Pancreas (tissue), 10 donors: ENCODE results near the gene SFT2D2. TPM values are rescaled to one million over a fixed set of nuclear protein-coding genes. Genes with fewer than 3 reads are reported as not detected.

ENCODE experiments used
- ATAC-seq, 4 donors: fragments of 200-7000 bp; cut with Tn5 transposase; one replicate each; pipeline versions ENCODE4 v1.8.0 to v1.9.1; 2020; ENCODE audit warnings: mild to moderate bottlenecking in 4 of 4, moderate library complexity in 4 of 4
- DNase-seq, 6 donors: peaks; one replicate each; pipeline ENCODE4 v3.0.0-alpha.2; 2020
- FAIRE-seq: peaks from 2 replicates; lab custom pipeline; 2012; peaks lifted over from hg19 to GRCh38; lab: Jason Lieb, UNC
- H3K27ac ChIP-seq, 4 donors: fragments of 200-600 bp; sonication (generic); 1 replicate in 3 of 4; 2 replicates in 1 of 4; pipeline versions ENCODE4 v1.5.0 to v1.8.0; 2020
- H3K27me3 ChIP-seq, 4 donors: fragments of 200-600 bp; one replicate each; pipeline ENCODE4 v1.8.0; 2021
- H3K36me3 ChIP-seq, 3 donors: fragments of 200-600 bp; sonication (generic) in 1 of 3; one replicate each; pipeline versions ENCODE4 v1.5.0 to v1.8.0; 2020 to 2021
- H3K4me1 ChIP-seq, 3 donors: fragments of 200-600 bp; one replicate each; pipeline ENCODE4 v1.8.0; 2021
- H3K4me3 ChIP-seq, 4 donors: fragments of 200-600 bp; sonication (generic) in 2 of 4; one replicate each; pipeline versions ENCODE4 v1.5.0 to v1.8.0; 2020 to 2021
- H3K9me3 ChIP-seq, 4 donors: fragments of 200-600 bp; one replicate each; pipeline ENCODE4 v1.8.0; 2021
- WGBS, 2 donors: extraction: QIAGEN DNeasy Blood & Tissue Kit; methylation state at CpG; one replicate each; pipeline ENCODE4 v1.1.7; 2013; 5-methylcytosine and 5-hydroxymethylcytosine counted together
- intact Hi-C, 3 donors: fragments of 100-400 bp; cut with DNase I; formaldehyde crosslinking; loops; one replicate each; pipeline versions ENCODE4 v1.11.1 to v1.14.2; 2022
- polyA plus RNA-seq, 2 donors: library from polyadenylated mRNA; stranded (reverse); fragments of 200-250 nt; gene quantifications; one replicate each; pipeline ENCODE4 v1.2.3, GENCODE V29; 2013
- total RNA-seq, 6 donors: library from RNA; stranded (reverse); fragmentation: NEBNext Ultra II Directional in 4 of 6; extraction: Animal tissue kit (Norgen Biotek cat#: 25700) in 4 of 6; gene quantifications; one replicate each; pipeline versions ENCODE4 v1.2.1 to v1.2.4, GENCODE V29; 2021 to 2023
- TF ChIP-seq, protein P1 (sequence below), 4 donors: fragments of 200-600 bp; sonication (generic) in 3 of 4; IDR thresholded peaks; one replicate each; pipeline versions ENCODE4 v1.5.0 to v1.8.0; 2021; ENCODE audit warnings: antibody characterized with exemption in 4 of 4
- donor health status: healthy with polysubstance abuse.
- donor health status: DM: no; HTN: no; CAD: no; lungs with moderate emphysema.
- donor health status: DM: no; HTN: no; CAD: no.
- donor health status: control.
- donor health status: control.
- donor health status: Bipolar disorder and iron deficiency.
- donor health status: DM: yes; HTN: yes; CAD: no.
- donor health status: DM: no; HTN: no; CAD: no.
- donor health status: DM: no; HTN: no; CAD: no.
- donor health status: DM: yes; HTN: yes; CAD: no.

The SFT2D2 gene
- total and polyA plus RNA-seq, 8 donors, result 2.4 to 37.3 (median 17.9) TPM

DNA sequence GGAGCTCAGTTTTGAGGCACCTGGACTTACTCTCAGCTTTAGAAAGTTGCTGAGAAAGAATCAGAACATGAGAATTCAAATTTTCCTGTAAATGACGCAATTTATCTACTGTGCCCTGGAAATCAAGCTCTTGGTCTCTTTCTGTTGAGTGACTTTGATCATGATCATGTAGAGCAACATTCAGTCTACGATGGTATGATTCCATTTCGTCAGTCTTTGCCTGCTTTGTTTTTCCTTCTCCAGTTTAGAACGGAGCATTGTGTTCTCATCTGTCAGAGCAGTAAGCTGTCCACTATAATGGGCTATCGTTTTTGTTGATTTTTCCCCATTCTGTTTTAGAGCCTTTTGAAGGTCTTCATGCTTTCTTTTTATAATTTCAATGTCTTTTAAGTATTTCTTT, 20.7 kb downstream of the SFT2D2 start:
- WGBS, 2 donors, result 87 to 88% methylated on average over 5 of the region's 5 CpGs
- intact Hi-C loops, result no loop called here
- no peak for DNase-seq
- Histone ChIP-seq H3K4me1 (peaks cover 0 to 9% (median 3%) of the 10 kb centered on the region in 3 donors), H3K27me3 (no peaks in the 10 kb centered on the region), H3K27ac (no peak overlapping the region), H3K9me3 (no peaks in the 10 kb centered on the region), H3K4me3 (no peak overlapping the region), H3K36me3 (peaks cover 0 to 3% (median 3%) of the 10 kb centered on the region in 3 donors)
- ATAC-seq, result peak in 1 of 4 donors; percentile 26
- FAIRE-seq, result no peak
- TF ChIP-seq, protein P1, sequence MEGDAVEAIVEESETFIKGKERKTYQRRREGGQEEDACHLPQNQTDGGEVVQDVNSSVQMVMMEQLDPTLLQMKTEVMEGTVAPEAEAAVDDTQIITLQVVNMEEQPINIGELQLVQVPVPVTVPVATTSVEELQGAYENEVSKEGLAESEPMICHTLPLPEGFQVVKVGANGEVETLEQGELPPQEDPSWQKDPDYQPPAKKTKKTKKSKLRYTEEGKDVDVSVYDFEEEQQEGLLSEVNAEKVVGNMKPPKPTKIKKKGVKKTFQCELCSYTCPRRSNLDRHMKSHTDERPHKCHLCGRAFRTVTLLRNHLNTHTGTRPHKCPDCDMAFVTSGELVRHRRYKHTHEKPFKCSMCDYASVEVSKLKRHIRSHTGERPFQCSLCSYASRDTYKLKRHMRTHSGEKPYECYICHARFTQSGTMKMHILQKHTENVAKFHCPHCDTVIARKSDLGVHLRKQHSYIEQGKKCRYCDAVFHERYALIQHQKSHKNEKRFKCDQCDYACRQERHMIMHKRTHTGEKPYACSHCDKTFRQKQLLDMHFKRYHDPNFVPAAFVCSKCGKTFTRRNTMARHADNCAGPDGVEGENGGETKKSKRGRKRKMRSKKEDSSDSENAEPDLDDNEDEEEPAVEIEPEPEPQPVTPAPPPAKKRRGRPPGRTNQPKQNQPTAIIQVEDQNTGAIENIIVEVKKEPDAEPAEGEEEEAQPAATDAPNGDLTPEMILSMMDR (IDR thresholded peaks at IDR 0.05), result no peak

DNA sequence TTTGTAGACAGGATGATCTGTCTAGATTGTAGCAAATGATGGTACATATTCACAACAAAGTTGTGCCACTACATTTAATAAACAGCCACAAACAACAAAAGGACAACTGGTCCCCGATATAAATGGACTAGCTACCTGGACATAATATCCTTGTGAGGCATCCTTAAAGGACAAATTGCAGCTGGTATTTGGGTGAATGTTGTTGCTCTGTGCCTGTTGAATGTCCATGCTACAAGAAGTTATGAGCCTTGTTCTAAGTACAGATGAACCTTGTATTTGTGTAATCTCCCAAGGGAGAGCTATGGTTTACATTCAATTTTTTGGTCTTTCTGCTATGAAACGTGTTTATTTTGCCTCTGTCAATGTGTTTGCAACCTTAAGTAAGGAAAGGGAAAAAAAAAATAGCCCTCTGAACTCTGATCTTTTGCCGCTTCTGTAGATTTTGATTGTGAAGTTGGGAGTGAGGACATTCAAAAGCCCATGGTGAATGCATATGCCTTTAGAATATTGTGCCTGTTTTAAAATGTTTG, 26.5 kb downstream of the SFT2D2 start:
- no peaks in the 10 kb centered on the region for H3K36me3 ChIP-seq
- no peaks in the 10 kb centered on the region for H3K27me3 ChIP-seq
- FAIRE-seq (no peak), DNase-seq (no peak), ATAC-seq (no peak)
- WGBS, 2 donors, result 79 to 82% methylated on average over 3 of the region's 3 CpGs
- intact Hi-C loops, result no loop called here
- TF ChIP-seq, protein P1 (IDR thresholded peaks at IDR 0.05), result no peak
- no peak overlapping the region for H3K4me3 ChIP-seq
- H3K4me1 ChIP-seq, result no peaks in the 10 kb centered on the region
- H3K27ac ChIP-seq, result no peak overlapping the region
- H3K9me3 ChIP-seq, result no peaks in the 10 kb centered on the region

DNA sequence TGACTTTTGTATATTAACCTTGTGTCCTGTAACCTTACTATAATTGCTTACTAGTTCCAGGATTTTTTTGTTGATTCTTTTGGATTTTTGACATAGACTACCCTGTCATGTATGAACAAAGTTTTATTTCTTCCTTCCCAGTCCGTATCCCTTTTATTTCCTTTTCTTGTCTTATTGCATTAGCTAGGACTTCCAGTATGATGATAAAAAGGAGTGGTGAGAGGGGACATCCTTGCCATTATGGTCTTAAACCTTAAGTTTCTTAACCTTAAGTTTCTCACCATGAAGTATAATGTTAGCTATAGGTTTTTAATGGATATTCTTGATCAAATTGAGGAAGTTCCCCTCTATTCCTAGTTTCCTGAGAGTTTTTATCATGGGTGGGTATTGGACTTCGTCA, 30.4 kb downstream of the SFT2D2 start:
- no peaks in the 10 kb centered on the region for H3K4me1 ChIP-seq
- H3K36me3 ChIP-seq, result no peaks in the 10 kb centered on the region
- no peak overlapping the region for H3K27ac ChIP-seq
- no peak for FAIRE-seq
- no peak overlapping the region for H3K4me3 ChIP-seq
- H3K9me3 ChIP-seq, result no peaks in the 10 kb centered on the region
- ATAC-seq, result no peak
- TF ChIP-seq, protein P1 (IDR thresholded peaks at IDR 0.05), result no peak
- H3K27me3 ChIP-seq, result no peaks in the 10 kb centered on the region
- intact Hi-C loops, result no loop called here
- WGBS, 2 donors, result 95 to 98% methylated on average over 2 of the region's 2 CpGs
- DNase-seq, result no peak

DNA sequence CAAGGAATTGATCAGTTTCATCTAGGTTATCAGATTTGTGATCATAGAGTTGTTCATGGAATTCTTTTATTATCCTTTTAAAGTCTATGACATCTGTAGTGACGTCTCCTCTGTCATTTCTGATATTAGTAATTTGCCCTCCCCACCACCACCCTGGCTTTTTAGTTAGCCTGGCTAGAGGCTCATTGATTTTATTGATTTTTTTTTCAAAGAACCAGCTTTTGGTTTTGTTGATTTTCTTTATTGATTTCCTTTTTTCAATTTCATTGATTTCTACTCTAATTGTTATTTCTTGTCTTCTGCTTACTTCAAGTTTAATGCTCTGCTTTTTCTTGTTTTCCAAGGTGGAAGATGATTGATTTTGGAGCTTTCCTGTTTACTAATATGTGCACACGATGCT, 31.6 kb downstream of the SFT2D2 start:
- H3K4me3 ChIP-seq, result no peak overlapping the region
- H3K36me3 ChIP-seq, result no peaks in the 10 kb centered on the region
- WGBS, 2 donors, result 71 to 75% methylated on average over 2 of the region's 2 CpGs
- no peaks in the 10 kb centered on the region for H3K9me3 ChIP-seq
- FAIRE-seq (no peak), ATAC-seq (no peak), DNase-seq (no peak)
- intact Hi-C loops, result no loop called here
- TF ChIP-seq, protein P1 (IDR thresholded peaks at IDR 0.05), result no peak
- no peaks in the 10 kb centered on the region for H3K27me3 ChIP-seq
- H3K27ac ChIP-seq, result no peak overlapping the region
- no peaks in the 10 kb centered on the region for H3K4me1 ChIP-seq

DNA sequence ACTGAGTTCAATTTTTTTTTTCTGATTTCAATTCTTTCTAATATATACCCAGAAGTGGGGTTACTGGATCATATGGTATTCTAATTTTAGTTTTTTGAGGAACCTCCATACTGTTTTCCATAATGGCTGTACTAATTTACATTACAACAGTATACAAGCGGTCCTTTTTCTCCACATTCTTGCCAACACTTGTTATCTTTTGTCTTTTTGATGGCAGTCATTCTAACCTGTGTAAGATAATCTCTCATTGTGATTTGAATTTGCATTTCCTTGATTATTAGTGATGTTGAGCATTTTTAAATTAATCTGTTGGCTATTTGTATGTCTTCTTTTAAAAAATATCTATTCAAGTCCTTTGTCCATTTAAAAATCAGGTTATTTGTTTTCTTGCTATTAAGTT, 33.8 kb downstream of the SFT2D2 start:
- Histone ChIP-seq H3K4me1 (no peaks in the 10 kb centered on the region), H3K27ac (no peak overlapping the region), H3K36me3 (no peaks in the 10 kb centered on the region), H3K9me3 (no peaks in the 10 kb centered on the region), H3K27me3 (no peaks in the 10 kb centered on the region), H3K4me3 (no peak overlapping the region)
- FAIRE-seq, result no peak
- intact Hi-C loops, result no loop called here
- TF ChIP-seq, protein P1 (IDR thresholded peaks at IDR 0.05), result no peak
- ATAC-seq, result no peak
- no peak for DNase-seq
- WGBS, 2 donors, result 94 to 98% methylated on average over 1 of the region's 1 CpG
